Measurements from ENCODE around the gene SPINT1. TPM values are rescaled to one million over a fixed set of nuclear protein-coding genes. Genes with fewer than 3 reads are reported as not detected.

Gene SPINT1
- total RNA-seq, 1 donor from 2014 or later: 145 TPM

GRCh38 chr15:40906991-40907802, 63.3 kb downstream of the SPINT1 start:
- H3K36me3 ChIP-seq (ENCODE audit: control insufficient read depth, insufficient read depth, low read length): peaks cover 9% of the 10 kb centered on the region
- TF ChIP-seq CTCF (IDR thresholded peaks at IDR 0.05; ENCODE audit: insufficient read depth, low read length, severe bottlenecking): no peak
- no peaks in the 10 kb centered on the region for H3K27me3 ChIP-seq (ENCODE audit: control insufficient read depth, insufficient read depth, low read length)
- no peak overlapping the region for H3K4me3 ChIP-seq (ENCODE audit: low read depth, low read length)
- DNase-seq (ENCODE audit: low read depth) (no peak), FAIRE-seq (no peak)

Other genes starting within 250 kb of the SPINT1 start
- gene KNL1, start 249.8 kb upstream of the SPINT1 start, total RNA-seq: 0.53 and 1.0 TPM in 2 replicates
- gene RAD51, start 148.9 kb upstream of the SPINT1 start, total RNA-seq: 0.53 and 0.64 TPM in 2 replicates
- gene RMDN3, start 88.8 kb upstream of the SPINT1 start, total RNA-seq: 15.0 and 20.1 TPM in 2 replicates
- gene GCHFR, start 80.0 kb upstream of the SPINT1 start, total RNA-seq: 12.4 and 13.8 TPM in 2 replicates
- gene C15orf62, start 74.1 kb upstream of the SPINT1 start, total RNA-seq: 1.8 and 2.7 TPM in 2 replicates
- 30.3 and 34.0 TPM in 2 replicates for gene ZFYVE19, start 37.0 kb upstream of the SPINT1 start, total RNA-seq
- gene DNAJC17, start 36.6 kb upstream of the SPINT1 start, total RNA-seq: 21.1 and 30.7 TPM in 2 replicates
- gene PPP1R14D, start 15.3 kb upstream of the SPINT1 start, total RNA-seq: not detected in 2 replicates
- gene RHOV, start 30.2 kb downstream of the SPINT1 start, total RNA-seq: 7.1 and 38.7 TPM in 2 replicates
- 26.3 and 30.6 TPM in 2 replicates for gene VPS18, start 50.4 kb downstream of the SPINT1 start, total RNA-seq
- gene DLL4, start 85.3 kb downstream of the SPINT1 start, total RNA-seq: 0.13 TPM in 1 of 2 replicates, not detected in the other
- 24.7 and 59.8 TPM in 2 replicates for gene CHAC1, start 109.4 kb downstream of the SPINT1 start, total RNA-seq